OCI-LY3 (cell line): Measurements from ENCODE around the gene RBM33.
"Not testable (repeated sequence)": the region's sequence is repeated elsewhere in the genome, so short reads cannot be mapped to it uniquely, and the experiment has no call there.

Experiments used
- H2AFZ ChIP-seq: fragments of 200-600, 300-600 bp; shearing (Covaris generic); 2 replicates; pipeline ENCODE4 v1.6.0; 2014; ENCODE audit warnings: antibody characterized with exemption, low read depth, low read length
- H3K27ac ChIP-seq: fragments of 200-600, 300-600 bp; sonication (generic); 2 replicates; pipeline ENCODE4 v1.5.1; 2014; ENCODE audit warnings: mild to moderate bottlenecking, low read length, moderate library complexity, mixed read lengths
- H3K27me3 ChIP-seq: fragments of 200-600, 300-600 bp; sonication (generic); 2 replicates; pipeline ENCODE4 v1.6.1; 2014; ENCODE audit warnings: low read depth, low read length, mixed read lengths
- H3K36me3 ChIP-seq: fragments of 200-600, 300-600 bp; sonication (generic); replicated peaks from 2 replicates; pipeline ENCODE3; 2014; ENCODE audit warnings: low read depth, low read length, mixed read lengths
- H3K4me1 ChIP-seq: fragments of 300-600, 200-600 bp; sonication (generic); 2 replicates; pipeline ENCODE4 v1.6.1; 2014; ENCODE audit warnings: low read length, mixed read lengths
- H3K4me2 ChIP-seq: fragments of 200-600, 300-600 bp; sonication (generic); 2 replicates; pipeline ENCODE4 v1.6.1; 2014; ENCODE audit warnings: low read length, mixed read lengths
- H3K4me3 ChIP-seq: fragments of 300-600, 200-600 bp; sonication (generic); 2 replicates; pipeline ENCODE4 v1.5.1; 2014; ENCODE audit warnings: antibody characterized with exemption, mild to moderate bottlenecking, low read length, moderate library complexity
- H3K79me2 ChIP-seq: fragments of 300-600, 200-600 bp; shearing (Covaris generic); 2 replicates; pipeline ENCODE4 v1.6.1; 2014; ENCODE audit warnings: mild to moderate bottlenecking, low read length, mixed read lengths
- H3K9ac ChIP-seq: fragments of 300-600, 200-600 bp; shearing (Covaris generic); 2 replicates; pipeline ENCODE4 v1.6.0; 2014; ENCODE audit warnings: mild to moderate bottlenecking, low read length, moderate library complexity
- H3K9me3 ChIP-seq: fragments of 200-600, 300-600 bp; shearing (Covaris generic); 2 replicates; pipeline ENCODE4 v1.6.1; 2014; ENCODE audit warnings: low read length, mixed read lengths; ENCODE audit not compliant: insufficient read depth
- H4K20me1 ChIP-seq: fragments of 200-600, 300-600 bp; sonication (generic); 2 replicates; pipeline ENCODE4 v1.6.1; 2016; ENCODE audit warnings: low read length, mixed read lengths; ENCODE audit not compliant: insufficient read depth
- CTCF ChIP-seq: fragments of 200-600, 300-600 bp; sonication (generic); IDR thresholded peaks from 2 replicates; pipeline ENCODE4 v1.5.1; 2014; ENCODE audit warnings: antibody characterized with exemption, low read length, low read depth
- EZH2phosphoT487 ChIP-seq: fragments of 200-600 bp; shearing (Covaris generic); IDR thresholded peaks from 2 replicates; pipeline ENCODE4 v1.6.1; 2018; ENCODE audit warnings: antibody characterized with exemption, mixed run types, low read depth

Gene RBM33

GRCh38 chr7:155690655-155691054 is 46.2 kb downstream of the RBM33 start:
- not testable (repeated sequence) for H3K9ac ChIP-seq, H3K4me1 ChIP-seq, H3K4me2 ChIP-seq, H2AFZ ChIP-seq, H3K27me3 ChIP-seq, H3K36me3 ChIP-seq, H3K4me3 ChIP-seq, H3K27ac ChIP-seq, H3K9me3 ChIP-seq
- Histone ChIP-seq H3K79me2 (peaks cover 51% of the 10 kb centered on the region), H4K20me1 (peaks cover 38% of the 10 kb centered on the region)

- Histone ChIP-seq H3K36me3 (no peaks in the 10 kb centered on the region), H3K27me3 (no peaks in the 10 kb centered on the region), H3K4me2 (no peak overlapping the region), H3K4me3 (no peak overlapping the region), H3K27ac (no peak overlapping the region), H3K9me3 (no peaks in the 10 kb centered on the region), H3K9ac (no peak overlapping the region), H2AFZ (no peak overlapping the region), H3K4me1 (no peaks in the 10 kb centered on the region), H3K79me2 (peaks cover 62% of the 10 kb centered on the region), H4K20me1 (peaks cover 46% of the 10 kb centered on the region)
- TF ChIP-seq EZH2phosphoT487 (no peak), CTCF (no peak)
These were observed 47.9 kb downstream of the RBM33 start for GRCh38 chr7:155692317-155692716.

- H2AFZ ChIP-seq: no peak overlapping the region
- H4K20me1 ChIP-seq: peaks cover 54% of the 10 kb centered on the region
- peaks cover 74% of the 10 kb centered on the region for H3K79me2 ChIP-seq
- H3K4me2 ChIP-seq: no peak overlapping the region
- no peaks in the 10 kb centered on the region for H3K9me3 ChIP-seq
- TF ChIP-seq EZH2phosphoT487 (no peak), CTCF (no peak)
- no peak overlapping the region for H3K27ac ChIP-seq
- no peaks in the 10 kb centered on the region for H3K27me3 ChIP-seq
- H3K36me3 ChIP-seq: no peaks in the 10 kb centered on the region
- no peak overlapping the region for H3K4me3 ChIP-seq
- no peak overlapping the region for H3K9ac ChIP-seq
- no peaks in the 10 kb centered on the region for H3K4me1 ChIP-seq
These were observed 49.4 kb downstream of the RBM33 start for GRCh38 chr7:155693826-155694225.

- H3K4me3 ChIP-seq: no peak overlapping the region
- no peaks in the 10 kb centered on the region for H3K27me3 ChIP-seq
- H3K27ac ChIP-seq: no peak overlapping the region
- H2AFZ ChIP-seq: no peak overlapping the region
- no peaks in the 10 kb centered on the region for H3K9me3 ChIP-seq
- no peak overlapping the region for H3K4me2 ChIP-seq
- no peak for TF ChIP-seq CTCF
- TF ChIP-seq EZH2phosphoT487: no peak
- H4K20me1 ChIP-seq: peaks cover 64% of the 10 kb centered on the region
- peaks cover 84% of the 10 kb centered on the region for H3K79me2 ChIP-seq
- H3K9ac ChIP-seq: no peak overlapping the region
- H3K4me1 ChIP-seq: no peaks in the 10 kb centered on the region
- peaks cover 6% of the 10 kb centered on the region for H3K36me3 ChIP-seq
These were observed 50.4 kb downstream of the RBM33 start for GRCh38 chr7:155694851-155695250.

- Histone ChIP-seq H4K20me1 (peaks cover 61% of the 10 kb centered on the region), H3K4me2 (no peak overlapping the region)
These were observed 52.3 kb downstream of the RBM33 start for GRCh38 chr7:155696747-155697146.

More at GRCh38 chr7:155696747-155697146, 52.3 kb downstream of the RBM33 start:
- no peak overlapping the region for H3K9ac ChIP-seq
- no peak overlapping the region for H2AFZ ChIP-seq
- H3K79me2 ChIP-seq: peaks cover 83% of the 10 kb centered on the region
- no peak overlapping the region for H3K27ac ChIP-seq
- no peak overlapping the region for H3K4me3 ChIP-seq
- peaks cover 15% of the 10 kb centered on the region for H3K36me3 ChIP-seq
- TF ChIP-seq CTCF (no peak), EZH2phosphoT487 (no peak)
- no peaks in the 10 kb centered on the region for H3K4me1 ChIP-seq
- no peaks in the 10 kb centered on the region for H3K9me3 ChIP-seq
- no peaks in the 10 kb centered on the region for H3K27me3 ChIP-seq
